ENCODE data around the gene RAD9A. TPM values are rescaled to one million over a fixed set of nuclear protein-coding genes. Genes with fewer than 3 reads are reported as not detected.

The RAD9A gene
- total and polyA plus RNA-seq, 9 of the 15 experiments (the other 6 are each of a cell fraction or from before 2014, with no cell fraction given) = 1.4 to 41.2 (median 16.1) TPM

- Histone ChIP-seq H4K20me1 (replicated peaks; ENCODE audit: control insufficient read depth, insufficient read depth, low read length) (no peaks in the 10 kb centered on the region; the same call in 1 of the 2 replicates), H3K4me3 (no peak overlapping the region), H3K9ac (ENCODE audit: insufficient read depth in 1 of 2, low read depth in 2 of 2, low read length in 2 of 2) (peak overlapping the region in 1 of 2 experiments; percentile 73; a peak in 1 of 4 replicates), H3K79me2 (ENCODE audit: control insufficient read depth, insufficient read depth, low read length) (peaks cover 22% of the 10 kb centered on the region), H3K4me2 (ENCODE audit: insufficient read depth, low read length) (no peak overlapping the region), H3K27ac (ENCODE audit: extremely low read depth, low read depth, low read length) (no peak overlapping the region), H3K4me1 (replicated peaks in 1 of 2; ENCODE audit: control insufficient read depth in 2 of 2, insufficient read depth in 2 of 2, low read length in 2 of 2) (peaks cover 9 to 45% of the 10 kb centered on the region in 2 experiments; a peak in 4 of 5 replicates), H3K9me3 (replicated peaks; ENCODE audit: control insufficient read depth, insufficient read depth, low read depth, low read length) (no peaks in the 10 kb centered on the region), H2AFZ (ENCODE audit: low read depth, low read length) (no peak overlapping the region), H3K27me3 (ENCODE audit: control insufficient read depth in 2 of 2, insufficient read depth in 2 of 2, low read length in 2 of 2) (no peaks in the 10 kb centered on the region), H3K9me1 (ENCODE audit: control insufficient read depth, insufficient read depth, low read length) (peaks cover 1% of the 10 kb centered on the region), H3K36me3 (ENCODE audit: control insufficient read depth, insufficient read depth, low read length) (no peaks in the 10 kb centered on the region; the same call in 2 of the 3 replicates)
- no peak for ATAC-seq
- WGBS (ENCODE audit: insufficient coverage, low coverage, missing lambda C conversion rate) = 52% methylated on average over 6 of the region's 6 CpGs
- CTCF ChIA-PET (ENCODE audit: low intra/inter-chr PET ratio) = no interaction called here
- POLR2A ChIA-PET = interaction anchor here (0.7 to 2.1 kb wide), 5 partner anchors 10 to 823 kb away, joined by 3 to 9 read pairs (median 4); partner anchors contain the start of gene PPP1CA
- in situ Hi-C loops (cut with MboI) (no loop called here), intact Hi-C loops (cut with micrococcal nuclease) (no loop called here)
- BruUV-seq (replicated peaks) = no TSS peak
- DNase-seq (ENCODE audit: extremely low read depth in 1 of 4, low spot score in 3 of 4) = no peak
- no peak for FAIRE-seq
- TF ChIP-seq PKNOX1 (IDR thresholded peaks at IDR 0.05) (no peak), MAFG (tag; conservative IDR thresholded peaks at IDR 0.05) (no peak), ZBTB43 (CRISPR knock-in tag; IDR thresholded peaks at IDR 0.05) (no peak), BRF2 (IDR thresholded peaks at IDR 0.05; ENCODE audit: borderline replicate concordance, insufficient read depth, insufficient read length) (no peak), SMAD1 (IDR thresholded peaks at IDR 0.05; ENCODE audit: low read depth, low read length, partially characterized antibody) (no peak), THAP7 (CRISPR knock-in tag; IDR thresholded peaks at IDR 0.05) (no peak), MCM7 (IDR thresholded peaks at IDR 0.05) (no peak), TAF1 (IDR thresholded peaks at IDR 0.05; ENCODE audit: control insufficient read depth, extremely low read depth, insufficient read depth, low read length, severe bottlenecking) (no peak), HCFC1 (IDR thresholded peaks at IDR 0.05; ENCODE audit: low read depth, low read length) (no peak), NFE2 (IDR thresholded peaks at IDR 0.05; ENCODE audit: low read depth) (no peak), SRSF3 (IDR thresholded peaks at IDR 0.05; ENCODE audit: insufficient read depth, low read length) (no peak)
Measured at GRCh38 chr11:67387518-67387917, 4.3 kb upstream of the RAD9A start.
